ENCODE data around the gene NSUN4. TPM values are rescaled to one million over a fixed set of nuclear protein-coding genes. Genes with fewer than 3 reads are reported as not detected.
A peak's percentile ranks its signal among the peaks of the same experiment; 100 is the strongest.

The NSUN4 gene
- total and polyA plus RNA-seq, 2 donors (not counting 1 experiment from before 2014, with no cell fraction given): 21.3 to 33.7 TPM

DNA sequence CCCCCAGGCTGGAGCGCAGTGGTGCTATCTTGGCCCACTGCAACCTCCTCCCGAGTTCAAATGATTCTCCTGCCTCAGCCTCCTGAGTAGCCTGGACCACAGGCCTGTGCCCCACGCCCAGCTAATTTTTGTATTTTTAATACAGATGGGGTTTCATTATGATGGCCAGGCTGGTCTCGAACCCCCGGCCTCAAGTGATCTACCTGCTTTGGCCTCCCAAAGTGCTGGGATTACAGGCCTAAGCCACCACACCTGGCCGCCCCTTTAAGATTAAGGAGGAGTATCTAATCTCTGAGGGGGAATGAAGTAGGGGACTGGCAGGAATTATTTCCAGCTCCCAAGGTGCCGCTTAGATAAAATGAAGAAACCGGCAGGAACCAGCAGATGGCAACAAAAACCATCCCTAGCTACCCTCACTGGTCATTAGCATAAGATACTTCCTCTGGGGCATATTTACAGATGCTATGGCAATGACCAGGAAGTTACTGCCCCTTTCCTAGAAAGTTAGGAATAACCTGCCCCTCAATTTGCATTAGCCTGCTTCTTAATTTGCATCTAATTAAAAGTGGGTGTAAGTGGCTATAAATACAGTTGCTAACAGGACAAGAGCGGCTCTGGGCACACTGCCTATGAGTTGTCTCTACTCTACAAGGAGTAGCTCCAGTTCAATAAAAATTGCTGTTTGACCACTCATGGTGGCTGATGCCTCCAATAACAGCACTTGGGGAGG is 7.1 kb upstream of the NSUN4 start:
- DNase-seq (peak; percentile 55), ATAC-seq (ENCODE audit: low read depth) (peak; percentile 59)
- Histone ChIP-seq H3K9me3 (ENCODE audit: control extremely low read depth in 1 of 3, control insufficient read depth in 2 of 3, insufficient read depth in 1 of 3, low read length in 2 of 3) (no peaks in the 10 kb centered on the region), H3K9ac (ENCODE audit: low read length) (no peak overlapping the region), H3K4me3 (ENCODE audit: control extremely low read depth in 1 of 5, extremely low read depth in 1 of 5, insufficient read depth in 1 of 5, low read depth in 2 of 5, low read length in 4 of 5) (no peak overlapping the region), H3K4me2 (replicated peaks; ENCODE audit: low read depth, low read length, poor library complexity, severe bottlenecking) (no peak overlapping the region), H3K27me3 (replicated peaks in 1 of 4; ENCODE audit: control extremely low read depth in 1 of 4, control insufficient read depth in 3 of 4, insufficient read depth in 4 of 4, low read length in 3 of 4) (no peaks in the 10 kb centered on the region), H2AFZ (ENCODE audit: insufficient read depth, low read depth, low read length, poor library complexity, severe bottlenecking) (no peak overlapping the region), H3K79me2 (ENCODE audit: control insufficient read depth, insufficient read depth, low read length) (no peaks in the 10 kb centered on the region), H3K27ac (ENCODE audit: low read length in 2 of 2) (peak overlapping the region; percentile 42 to 78), H4K20me1 (ENCODE audit: control insufficient read depth, insufficient read depth, low read length, poor library complexity, severe bottlenecking) (no peaks in the 10 kb centered on the region), H3K36me3 (replicated peaks in 1 of 2; ENCODE audit: control extremely low read depth in 1 of 2, control insufficient read depth in 1 of 2, extremely low read depth in 1 of 2, insufficient read depth in 2 of 2, low read length in 1 of 2) (no peaks in the 10 kb centered on the region), H3K4me1 (ENCODE audit: control insufficient read depth in 2 of 2, insufficient read depth in 2 of 2, low read length in 2 of 2) (peaks cover 20 to 28% of the 10 kb centered on the region in 2 donors)
- ChIA-PET POLR2A (interaction anchor here (0.6 to 1.5 kb wide), 3 partner anchors 12 to 30 kb away, joined by 4 to 9 read pairs (median 7); partner anchors contain the start of genes LRRC41 and UQCRH), CTCF (interaction anchor here (0.9 to 4.5 kb wide), 9 partner anchors 9 to 33 kb away, joined by 3 to 59 read pairs (median 5); partner anchors contain the start of genes LRRC41 and UQCRH)
- Mint-ChIP-seq H3K4me1 (peaks cover 30% of the 10 kb centered on the region), H3K4me3 (no peak overlapping the region), H3K27me3 (no peaks in the 10 kb centered on the region), H3K27ac (peak overlapping the region; percentile 59), H3K9me3 (ENCODE audit: insufficient read depth) (no peaks in the 10 kb centered on the region)
- TF ChIP-seq, protein P1, sequence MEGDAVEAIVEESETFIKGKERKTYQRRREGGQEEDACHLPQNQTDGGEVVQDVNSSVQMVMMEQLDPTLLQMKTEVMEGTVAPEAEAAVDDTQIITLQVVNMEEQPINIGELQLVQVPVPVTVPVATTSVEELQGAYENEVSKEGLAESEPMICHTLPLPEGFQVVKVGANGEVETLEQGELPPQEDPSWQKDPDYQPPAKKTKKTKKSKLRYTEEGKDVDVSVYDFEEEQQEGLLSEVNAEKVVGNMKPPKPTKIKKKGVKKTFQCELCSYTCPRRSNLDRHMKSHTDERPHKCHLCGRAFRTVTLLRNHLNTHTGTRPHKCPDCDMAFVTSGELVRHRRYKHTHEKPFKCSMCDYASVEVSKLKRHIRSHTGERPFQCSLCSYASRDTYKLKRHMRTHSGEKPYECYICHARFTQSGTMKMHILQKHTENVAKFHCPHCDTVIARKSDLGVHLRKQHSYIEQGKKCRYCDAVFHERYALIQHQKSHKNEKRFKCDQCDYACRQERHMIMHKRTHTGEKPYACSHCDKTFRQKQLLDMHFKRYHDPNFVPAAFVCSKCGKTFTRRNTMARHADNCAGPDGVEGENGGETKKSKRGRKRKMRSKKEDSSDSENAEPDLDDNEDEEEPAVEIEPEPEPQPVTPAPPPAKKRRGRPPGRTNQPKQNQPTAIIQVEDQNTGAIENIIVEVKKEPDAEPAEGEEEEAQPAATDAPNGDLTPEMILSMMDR (IDR thresholded peaks at IDR 0.05): peak; percentile 36
- no peak for TF ChIP-seq EZH2 (IDR thresholded peaks at IDR 0.05; ENCODE audit: borderline replicate concordance, insufficient read depth, low read depth, low read length, poor library complexity, severe bottlenecking)
- 75% methylated on average over 8 of the region's 9 CpGs for WGBS (ENCODE audit: insufficient coverage)
- intact Hi-C loops (cut with micrococcal nuclease): loop anchor here (2.0 kb wide), 2 partner anchors 15 to 31 kb away; partner anchors contain the start of genes LRRC41 and UQCRH

DNA sequence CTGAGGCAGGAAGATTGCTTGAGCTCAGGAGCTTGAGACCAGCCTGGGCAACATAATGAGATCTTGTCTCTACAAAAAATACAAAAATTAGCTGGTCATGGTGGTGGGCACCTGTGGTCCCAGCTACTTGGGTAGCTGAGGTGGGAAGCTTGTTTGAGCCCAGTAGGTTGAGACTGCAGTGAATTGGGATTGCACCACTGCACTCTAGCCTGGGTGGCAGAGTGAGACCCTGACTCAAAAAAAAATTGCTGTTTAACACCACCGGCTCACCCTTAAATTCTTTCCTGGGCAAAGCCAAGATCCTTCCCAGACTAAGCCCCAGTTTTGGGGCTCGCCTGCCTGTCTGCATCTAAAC is 6.6 kb upstream of the NSUN4 start:
- Histone ChIP-seq H3K4me3 (ENCODE audit: control extremely low read depth in 1 of 5, extremely low read depth in 1 of 5, insufficient read depth in 1 of 5, low read depth in 2 of 5, low read length in 4 of 5) (no peak overlapping the region), H3K4me2 (replicated peaks; ENCODE audit: low read depth, low read length, poor library complexity, severe bottlenecking) (no peak overlapping the region), H3K36me3 (replicated peaks in 1 of 2; ENCODE audit: control extremely low read depth in 1 of 2, control insufficient read depth in 1 of 2, extremely low read depth in 1 of 2, insufficient read depth in 2 of 2, low read length in 1 of 2) (no peaks in the 10 kb centered on the region), H3K79me2 (ENCODE audit: control insufficient read depth, insufficient read depth, low read length) (no peaks in the 10 kb centered on the region), H3K4me1 (ENCODE audit: control insufficient read depth in 2 of 2, insufficient read depth in 2 of 2, low read length in 2 of 2) (peaks cover 20 to 28% of the 10 kb centered on the region in 2 donors), H3K27me3 (replicated peaks in 1 of 4; ENCODE audit: control extremely low read depth in 1 of 4, control insufficient read depth in 3 of 4, insufficient read depth in 4 of 4, low read length in 3 of 4) (no peaks in the 10 kb centered on the region), H3K9ac (ENCODE audit: low read length) (no peak overlapping the region), H2AFZ (ENCODE audit: insufficient read depth, low read depth, low read length, poor library complexity, severe bottlenecking) (no peak overlapping the region), H3K9me3 (ENCODE audit: control extremely low read depth in 1 of 3, control insufficient read depth in 2 of 3, insufficient read depth in 1 of 3, low read length in 2 of 3) (no peaks in the 10 kb centered on the region), H3K27ac (ENCODE audit: low read length in 2 of 2) (no peak overlapping the region), H4K20me1 (ENCODE audit: control insufficient read depth, insufficient read depth, low read length, poor library complexity, severe bottlenecking) (no peaks in the 10 kb centered on the region)
- Mint-ChIP-seq H3K27me3 (no peaks in the 10 kb centered on the region), H3K4me3 (no peak overlapping the region), H3K4me1 (peaks cover 30% of the 10 kb centered on the region), H3K27ac (peak overlapping the region; percentile 37), H3K9me3 (ENCODE audit: insufficient read depth) (no peaks in the 10 kb centered on the region)
- intact Hi-C loops (cut with micrococcal nuclease): no loop called here
- no peak for DNase-seq
- WGBS (ENCODE audit: insufficient coverage): 88% methylated on average over 2 of the region's 2 CpGs
- ChIA-PET POLR2A (interaction anchor here (1.4 to 1.5 kb wide), 2 partner anchors 14 to 30 kb away, joined by 7 to 9 read pairs; partner anchors contain the start of genes LRRC41 and UQCRH), CTCF (interaction anchor here (0.9 to 4.5 kb wide), 7 partner anchors 8 to 33 kb away, joined by 3 to 59 read pairs (median 6); partner anchors contain the start of genes LRRC41 and UQCRH)
- TF ChIP-seq EZH2 (IDR thresholded peaks at IDR 0.05; ENCODE audit: borderline replicate concordance, insufficient read depth, low read depth, low read length, poor library complexity, severe bottlenecking): no peak
- TF ChIP-seq, protein P1 (IDR thresholded peaks at IDR 0.05): no peak
- no peak for ATAC-seq (ENCODE audit: low read depth)

All from B cell (primary cell).